ENCODE data around the gene RYR2. TPM values are rescaled to one million over a fixed set of nuclear protein-coding genes. Genes with fewer than 3 reads are reported as not detected.

The RYR2 gene
- total RNA-seq, 1 experiment from 2014 or later, result 2.8 TPM

GRCh38 chr1:237164406-237165352, 122.7 kb downstream of the RYR2 start:
- ChIA-PET POLR2A (ENCODE audit: low non-redundant PET) (no interaction called here), CTCF (no interaction called here)
- no TSS peak for BruUV-seq (replicated peaks)
- Histone ChIP-seq H3K4me1 (ENCODE audit: insufficient read depth, low read length, poor library complexity, severe bottlenecking) (no peaks in the 10 kb centered on the region), H3K27ac (ENCODE audit: low read depth, low read length, poor library complexity, severe bottlenecking) (no peak overlapping the region), H3K36me3 (ENCODE audit: insufficient read depth, low read length, poor library complexity, severe bottlenecking) (no peaks in the 10 kb centered on the region), H3K27me3 (replicated peaks; ENCODE audit: insufficient read depth, low read depth, low read length, poor library complexity) (no peaks in the 10 kb centered on the region), H3K4me3 (ENCODE audit: low read depth, low read length, poor library complexity, severe bottlenecking) (no peak overlapping the region), H3K9me3 (ENCODE audit: low read depth, low read length, poor library complexity, severe bottlenecking) (no peaks in the 10 kb centered on the region)
- intact Hi-C loops (cut with micrococcal nuclease; ENCODE audit: unreplicated experiment), result no loop called here
- no peak for TF ChIP-seq CTCF (conservative IDR thresholded peaks at IDR 0.05; ENCODE audit: low read depth, low read length)
- no peak for TF ChIP-seq EZH2 (IDR thresholded peaks at IDR 0.05; ENCODE audit: borderline replicate concordance, low read depth, low read length, poor library complexity, severe bottlenecking)
- DNase-seq (ENCODE audit: low spot score), result no peak

GRCh38 chr1:237166086-237166485, 124.1 kb downstream of the RYR2 start:
- TF ChIP-seq CTCF (conservative IDR thresholded peaks at IDR 0.05; ENCODE audit: low read depth, low read length), result no peak
- no peak for TF ChIP-seq EZH2 (IDR thresholded peaks at IDR 0.05; ENCODE audit: borderline replicate concordance, low read depth, low read length, poor library complexity, severe bottlenecking)
- H3K36me3 ChIP-seq (ENCODE audit: insufficient read depth, low read length, poor library complexity, severe bottlenecking), result no peaks in the 10 kb centered on the region
- H3K27ac ChIP-seq (ENCODE audit: low read depth, low read length, poor library complexity, severe bottlenecking), result no peak overlapping the region
- intact Hi-C loops (cut with micrococcal nuclease; ENCODE audit: unreplicated experiment), result no loop called here
- no peaks in the 10 kb centered on the region for H3K4me1 ChIP-seq (ENCODE audit: insufficient read depth, low read length, poor library complexity, severe bottlenecking)
- POLR2A ChIA-PET (ENCODE audit: low non-redundant PET), result no interaction called here
- H3K27me3 ChIP-seq (replicated peaks; ENCODE audit: insufficient read depth, low read depth, low read length, poor library complexity), result no peaks in the 10 kb centered on the region
- CTCF ChIA-PET, result no interaction called here
- no peaks in the 10 kb centered on the region for H3K9me3 ChIP-seq (ENCODE audit: low read depth, low read length, poor library complexity, severe bottlenecking)
- H3K4me3 ChIP-seq (ENCODE audit: low read depth, low read length, poor library complexity, severe bottlenecking), result no peak overlapping the region
- BruUV-seq (replicated peaks), result no TSS peak
- DNase-seq (ENCODE audit: low spot score), result no peak

GRCh38 chr1:237166593-237167101, 124.7 kb downstream of the RYR2 start:
- BruUV-seq (replicated peaks), result no TSS peak
- POLR2A ChIA-PET (ENCODE audit: low non-redundant PET), result no interaction called here
- CTCF ChIA-PET, result no interaction called here
- no peaks in the 10 kb centered on the region for H3K4me1 ChIP-seq (ENCODE audit: insufficient read depth, low read length, poor library complexity, severe bottlenecking)
- no peaks in the 10 kb centered on the region for H3K36me3 ChIP-seq (ENCODE audit: insufficient read depth, low read length, poor library complexity, severe bottlenecking)
- no peaks in the 10 kb centered on the region for H3K9me3 ChIP-seq (ENCODE audit: low read depth, low read length, poor library complexity, severe bottlenecking)
- H3K4me3 ChIP-seq (ENCODE audit: low read depth, low read length, poor library complexity, severe bottlenecking), result no peak overlapping the region
- H3K27me3 ChIP-seq (replicated peaks; ENCODE audit: insufficient read depth, low read depth, low read length, poor library complexity), result no peaks in the 10 kb centered on the region
- H3K27ac ChIP-seq (ENCODE audit: low read depth, low read length, poor library complexity, severe bottlenecking), result no peak overlapping the region
- TF ChIP-seq CTCF (conservative IDR thresholded peaks at IDR 0.05; ENCODE audit: low read depth, low read length) (no peak), EZH2 (IDR thresholded peaks at IDR 0.05; ENCODE audit: borderline replicate concordance, low read depth, low read length, poor library complexity, severe bottlenecking) (no peak)
- no peak for DNase-seq (ENCODE audit: low spot score)
- intact Hi-C loops (cut with micrococcal nuclease; ENCODE audit: unreplicated experiment), result no loop called here

Measured in A673 (cell line).